GM19023 (cell line): ENCODE results near the gene TNFAIP6.
"Not testable (repeated sequence)": the region's sequence is repeated elsewhere in the genome, so short reads cannot be mapped to it uniquely, and the experiment has no call there.

Experiments used
- ATAC-seq: cut with Tn5 transposase; IDR thresholded peaks from one replicate; pipeline ENCODE4 v1.9.1; 2021; ENCODE audit warnings: mild to moderate bottlenecking, moderate library complexity; ENCODE audit not compliant: unreplicated experiment

Gene TNFAIP6

GRCh38 chr2:151410485-151410834 is 53.1 kb downstream of the TNFAIP6 start:
- peak; percentile 32 for ATAC-seq

GRCh38 chr2:151417650-151418049 is 60.3 kb downstream of the TNFAIP6 start:
- ATAC-seq = no peak

- not testable (repeated sequence) for ATAC-seq
Measured at GRCh38 chr2:151421681-151422080, 64.3 kb downstream of the TNFAIP6 start.

GRCh38 chr2:151422917-151423439 is 65.6 kb downstream of the TNFAIP6 start:
- ATAC-seq = no peak

- no peak for ATAC-seq
Measured at GRCh38 chr2:151423760-151424159, 66.4 kb downstream of the TNFAIP6 start.
